ENCODE data around the gene CTF1. TPM values are rescaled to one million over a fixed set of nuclear protein-coding genes. Genes with fewer than 3 reads are reported as not detected.
A peak's percentile ranks its signal among the peaks of the same experiment; 100 is the strongest.

Gene CTF1
- total and polyA plus RNA-seq, 10 of the 15 experiments (the other 5 are each of a cell fraction or from before 2014, with no cell fraction given), result 0.04 to 0.46 (median 0.11) TPM; not detected in 3

DNA sequence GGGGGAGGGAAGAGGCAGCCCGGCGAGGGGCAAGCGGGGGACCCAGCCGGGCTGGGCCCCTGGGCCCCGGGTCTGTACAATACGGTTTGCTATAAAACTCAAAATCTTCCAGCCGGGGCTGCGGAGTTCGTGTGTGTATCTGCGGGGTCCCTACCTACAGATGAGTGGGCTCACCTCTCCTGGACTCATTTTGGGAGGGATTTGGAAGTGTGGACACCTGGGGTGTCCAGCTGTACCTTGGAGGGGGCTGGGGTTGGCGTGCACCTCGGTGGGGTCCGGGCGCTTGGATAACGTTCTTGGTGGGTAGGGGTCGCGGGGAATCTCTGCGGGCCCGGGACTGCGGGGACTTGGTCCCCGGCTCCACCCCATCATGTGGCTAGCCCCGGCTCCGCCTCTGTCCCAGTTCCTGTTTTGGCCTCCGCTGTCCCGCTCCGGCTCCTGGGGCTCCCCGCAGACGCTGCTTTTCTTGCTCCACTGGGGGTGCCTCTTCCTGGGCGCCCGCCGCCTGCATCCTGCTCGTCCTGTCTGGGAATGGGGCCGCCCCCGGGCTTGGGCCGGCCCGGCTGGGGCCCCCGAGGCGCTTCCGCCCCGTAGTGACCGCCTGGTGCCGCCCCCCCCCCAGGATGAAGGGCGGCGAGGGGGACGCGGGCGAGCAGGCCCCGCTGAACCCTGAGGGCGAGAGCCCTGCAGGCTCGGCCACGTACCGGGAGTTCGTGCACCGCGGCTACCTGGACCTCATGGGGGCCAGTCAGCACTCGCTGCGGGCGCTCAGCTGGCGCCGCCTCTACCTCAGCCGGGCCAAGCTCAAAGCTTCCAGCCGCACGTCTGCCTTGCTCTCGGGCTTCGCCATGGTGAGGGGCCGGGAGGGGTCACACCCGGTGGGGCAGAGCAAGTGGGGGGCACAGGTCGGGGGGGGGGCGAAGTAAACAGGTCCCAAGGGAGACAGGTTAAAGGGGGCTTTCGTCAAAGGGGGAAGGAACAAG lies 52.5 kb downstream of the CTF1 start, which contains the start of gene ORAI3 (continued):
- no peak for TF ChIP-seq ZNF274 (IDR thresholded peaks at IDR 0.05; ENCODE audit: insufficient read depth, insufficient read length)
- no peak for TF ChIP-seq YBX1 (IDR thresholded peaks at IDR 0.05)
- TF ChIP-seq SMARCA5 (IDR thresholded peaks at IDR 0.05), result 0 out of 2 replicates have a peak, but pooled peaks have one; percentile 32
- no peak for TF ChIP-seq SIX5 (IDR thresholded peaks at IDR 0.05; ENCODE audit: low read depth, low read length, severe bottlenecking)
- TF ChIP-seq LARP7 (IDR thresholded peaks at IDR 0.05), result peak; percentile 85
- TF ChIP-seq MYB (IDR thresholded peaks at IDR 0.05; ENCODE audit: borderline replicate concordance, low read depth, low read length), result no peak
- TF ChIP-seq POLR2AphosphoS5 (IDR thresholded peaks at IDR 0.05; ENCODE audit: low read length), result peak; percentile 75
- TF ChIP-seq CBFB (IDR thresholded peaks at IDR 0.05; ENCODE audit: low read depth), result peak; percentile 81
- no peak for TF ChIP-seq ZBTB40 (IDR thresholded peaks at IDR 0.05; ENCODE audit: borderline replicate concordance)
- TF ChIP-seq, protein P1, sequence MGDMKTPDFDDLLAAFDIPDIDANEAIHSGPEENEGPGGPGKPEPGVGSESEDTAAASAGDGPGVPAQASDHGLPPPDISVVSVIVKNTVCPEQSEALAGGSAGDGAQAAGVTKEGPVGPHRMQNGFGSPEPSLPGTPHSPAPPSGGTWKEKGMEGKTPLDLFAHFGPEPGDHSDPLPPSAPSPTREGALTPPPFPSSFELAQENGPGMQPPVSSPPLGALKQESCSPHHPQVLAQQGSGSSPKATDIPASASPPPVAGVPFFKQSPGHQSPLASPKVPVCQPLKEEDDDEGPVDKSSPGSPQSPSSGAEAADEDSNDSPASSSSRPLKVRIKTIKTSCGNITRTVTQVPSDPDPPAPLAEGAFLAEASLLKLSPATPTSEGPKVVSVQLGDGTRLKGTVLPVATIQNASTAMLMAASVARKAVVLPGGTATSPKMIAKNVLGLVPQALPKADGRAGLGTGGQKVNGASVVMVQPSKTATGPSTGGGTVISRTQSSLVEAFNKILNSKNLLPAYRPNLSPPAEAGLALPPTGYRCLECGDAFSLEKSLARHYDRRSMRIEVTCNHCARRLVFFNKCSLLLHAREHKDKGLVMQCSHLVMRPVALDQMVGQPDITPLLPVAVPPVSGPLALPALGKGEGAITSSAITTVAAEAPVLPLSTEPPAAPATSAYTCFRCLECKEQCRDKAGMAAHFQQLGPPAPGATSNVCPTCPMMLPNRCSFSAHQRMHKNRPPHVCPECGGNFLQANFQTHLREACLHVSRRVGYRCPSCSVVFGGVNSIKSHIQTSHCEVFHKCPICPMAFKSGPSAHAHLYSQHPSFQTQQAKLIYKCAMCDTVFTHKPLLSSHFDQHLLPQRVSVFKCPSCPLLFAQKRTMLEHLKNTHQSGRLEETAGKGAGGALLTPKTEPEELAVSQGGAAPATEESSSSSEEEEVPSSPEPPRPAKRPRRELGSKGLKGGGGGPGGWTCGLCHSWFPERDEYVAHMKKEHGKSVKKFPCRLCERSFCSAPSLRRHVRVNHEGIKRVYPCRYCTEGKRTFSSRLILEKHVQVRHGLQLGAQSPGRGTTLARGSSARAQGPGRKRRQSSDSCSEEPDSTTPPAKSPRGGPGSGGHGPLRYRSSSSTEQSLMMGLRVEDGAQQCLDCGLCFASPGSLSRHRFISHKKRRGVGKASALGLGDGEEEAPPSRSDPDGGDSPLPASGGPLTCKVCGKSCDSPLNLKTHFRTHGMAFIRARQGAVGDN (IDR thresholded peaks at IDR 0.05), result peak; percentile 64
- TF ChIP-seq HDAC6 (IDR thresholded peaks at IDR 0.05; ENCODE audit: unreplicated experiment), result no peak
- TF ChIP-seq SIN3A (IDR thresholded peaks at IDR 0.05; ENCODE audit: low read depth, low read length), result peak; percentile 81; the same call in 1 of the 2 replicates
- 0 out of 2 replicates have a peak, but pooled peaks have one; percentile 14 for TF ChIP-seq ATF7 (IDR thresholded peaks at IDR 0.05; ENCODE audit: low read depth)
- TF ChIP-seq SUPT20H (IDR thresholded peaks at IDR 0.05; ENCODE audit: borderline replicate concordance, control insufficient read depth, low read depth, low read length), result no peak
- TF ChIP-seq SREBF2 (IDR thresholded peaks at IDR 0.05; ENCODE audit: low read length), result no peak
- TF ChIP-seq SPI1 (IDR thresholded peaks at IDR 0.05; ENCODE audit: borderline replicate concordance, insufficient read depth, low read depth, low read length), result peak; percentile 98
- TF ChIP-seq POLR2AphosphoS2 (IDR thresholded peaks at IDR 0.05; ENCODE audit: low read depth, low read length), result peak; percentile 67
- no peak for TF ChIP-seq FOXM1 (IDR thresholded peaks at IDR 0.05; ENCODE audit: low read depth, low read length)
- peak; percentile 92 for TF ChIP-seq DPF2 (IDR thresholded peaks at IDR 0.05)

Measured in GM12878 (cell line).